ENCODE results near the gene BCL2L13.

Gene BCL2L13

DNA sequence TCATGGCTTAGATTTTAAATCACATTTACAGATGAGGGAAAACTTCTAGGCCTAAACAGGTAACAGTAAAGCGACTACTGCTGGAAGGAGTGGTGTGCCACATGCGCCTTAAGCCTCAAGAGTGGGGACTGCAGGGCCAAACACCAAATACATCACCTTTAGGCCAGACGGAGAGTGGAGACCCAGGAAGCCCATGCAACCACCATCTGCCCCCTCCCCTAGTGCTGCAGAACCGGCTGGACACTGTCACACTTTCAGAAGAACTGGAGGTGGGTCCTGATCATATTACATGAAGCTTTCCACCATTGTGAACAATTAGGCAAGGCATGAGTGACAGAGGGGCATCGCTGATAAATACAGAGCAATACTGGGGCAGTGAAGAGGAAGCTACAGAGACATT is 46.4 kb upstream of the BCL2L13 start:
- H3K27ac ChIP-seq (replicated peaks): no peak overlapping the region
- TF ChIP-seq CTCF (IDR thresholded peaks at IDR 0.05; ENCODE audit: insufficient read depth, low read length): no peak
- TF ChIP-seq GABPA (IDR thresholded peaks at IDR 0.05; ENCODE audit: low read depth): no peak
- TF ChIP-seq SPI1 (IDR thresholded peaks at IDR 0.05; ENCODE audit: borderline replicate concordance, low read depth): no peak
- no peak for TF ChIP-seq REST (IDR thresholded peaks at IDR 0.05; ENCODE audit: insufficient replicate concordance, low read depth)
- no peak for TF ChIP-seq POLR2AphosphoS5 (IDR thresholded peaks at IDR 0.05; ENCODE audit: low read depth)
- no peak for DNase-seq (ENCODE audit: low read depth in 1 of 2, low spot score in 1 of 2)

GRCh38 chr22:17596226-17596625 is 42.3 kb upstream of the BCL2L13 start:
- H3K27ac ChIP-seq (replicated peaks): no peak overlapping the region
- no peak for DNase-seq (ENCODE audit: low read depth in 1 of 2, low spot score in 1 of 2)
- no peaks in the 10 kb centered on the region for H3K27me3 ChIP-seq (ENCODE audit: insufficient read depth, poor library complexity, severe bottlenecking)
- no peak overlapping the region for H3K4me3 ChIP-seq (replicated peaks; ENCODE audit: insufficient read depth, low read length)
- TF ChIP-seq POLR2AphosphoS5 (IDR thresholded peaks at IDR 0.05; ENCODE audit: low read depth) (no peak), GABPA (IDR thresholded peaks at IDR 0.05; ENCODE audit: low read depth) (no peak)

More for the DNA sequence above, 46.4 kb upstream of the BCL2L13 start:
- no peaks in the 10 kb centered on the region for H3K27me3 ChIP-seq (ENCODE audit: insufficient read depth, poor library complexity, severe bottlenecking)
- no peak overlapping the region for H3K4me3 ChIP-seq (replicated peaks; ENCODE audit: insufficient read depth, low read length)

DNA sequence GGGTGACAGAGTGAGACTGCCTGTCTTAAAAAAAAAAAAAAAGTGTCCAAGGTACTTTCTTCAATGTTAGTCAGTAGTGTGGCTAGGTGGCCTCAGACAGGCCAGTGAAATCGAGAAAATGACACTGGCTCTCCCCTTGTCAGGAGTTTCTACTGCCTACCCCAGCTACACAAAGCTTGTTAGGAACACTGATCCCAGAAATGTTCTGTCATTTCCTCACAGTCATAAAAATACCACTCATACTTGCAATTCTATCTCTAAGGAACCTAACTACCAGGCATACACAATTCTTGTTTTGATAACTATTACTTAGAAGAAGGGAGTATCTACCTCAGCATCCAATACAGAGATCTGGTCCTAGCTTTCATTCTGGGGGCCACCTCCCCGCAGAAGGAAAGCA is 41.3 kb upstream of the BCL2L13 start:
- no peak for TF ChIP-seq SPI1 (IDR thresholded peaks at IDR 0.05; ENCODE audit: borderline replicate concordance, low read depth)
- TF ChIP-seq REST (IDR thresholded peaks at IDR 0.05; ENCODE audit: insufficient replicate concordance, low read depth): no peak
- TF ChIP-seq CTCF (IDR thresholded peaks at IDR 0.05; ENCODE audit: insufficient read depth, low read length): no peak
- TF ChIP-seq POLR2AphosphoS5 (IDR thresholded peaks at IDR 0.05; ENCODE audit: low read depth): no peak
- no peak for TF ChIP-seq GABPA (IDR thresholded peaks at IDR 0.05; ENCODE audit: low read depth)
- H3K4me3 ChIP-seq (replicated peaks; ENCODE audit: insufficient read depth, low read length): no peak overlapping the region
- no peaks in the 10 kb centered on the region for H3K27me3 ChIP-seq (ENCODE audit: insufficient read depth, poor library complexity, severe bottlenecking)
- no peak for DNase-seq (ENCODE audit: low read depth in 1 of 2, low spot score in 1 of 2)
- H3K27ac ChIP-seq (replicated peaks): no peak overlapping the region

DNA sequence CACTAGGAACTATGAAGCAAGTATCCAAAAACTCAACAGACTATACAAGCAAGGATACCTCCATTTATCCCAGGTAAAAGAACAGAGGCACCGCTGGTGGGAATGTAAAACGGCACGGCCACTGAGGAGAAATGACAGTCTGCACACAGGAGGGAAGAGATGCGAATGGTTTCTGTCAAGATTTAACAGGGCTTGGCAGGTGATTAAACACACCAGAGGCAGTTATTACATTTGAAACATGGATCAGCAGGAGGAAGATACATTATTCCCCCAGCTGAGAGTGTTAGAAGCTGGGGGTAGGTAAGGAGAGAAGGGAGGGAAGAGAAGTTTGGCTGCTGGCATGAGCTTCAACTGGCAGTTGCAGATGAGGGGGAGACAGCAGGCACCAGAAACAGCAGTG is 40.2 kb upstream of the BCL2L13 start:
- no peak for DNase-seq (ENCODE audit: low read depth in 1 of 2, low spot score in 1 of 2)
- Histone ChIP-seq H3K27me3 (ENCODE audit: insufficient read depth, poor library complexity, severe bottlenecking) (no peaks in the 10 kb centered on the region), H3K27ac (replicated peaks) (no peak overlapping the region), H3K4me3 (replicated peaks; ENCODE audit: insufficient read depth, low read length) (no peak overlapping the region)
- TF ChIP-seq POLR2AphosphoS5 (IDR thresholded peaks at IDR 0.05; ENCODE audit: low read depth): no peak
- TF ChIP-seq GABPA (IDR thresholded peaks at IDR 0.05; ENCODE audit: low read depth): no peak
- no peak for TF ChIP-seq CTCF (IDR thresholded peaks at IDR 0.05; ENCODE audit: insufficient read depth, low read length)
- TF ChIP-seq SPI1 (IDR thresholded peaks at IDR 0.05; ENCODE audit: borderline replicate concordance, low read depth): no peak
- TF ChIP-seq REST (IDR thresholded peaks at IDR 0.05; ENCODE audit: insufficient replicate concordance, low read depth): no peak
